Activated T-helper 9 cell treated with anti-CD3 and anti-CD28 coated beads, Interleukin-2, amount 50 U/mL, for 16 hours (primary cell): ENCODE measurements around the gene RFT1.
"Not testable (repeated sequence)": the region's sequence is repeated elsewhere in the genome, so short reads cannot be mapped to it uniquely, and the experiment has no call there.

Source experiments
- DNase-seq: peaks from one replicate; pipeline ENCODE4 v3.0.0-alpha.2; 2020; ENCODE audit warnings: low read depth

The RFT1 gene

DNA sequence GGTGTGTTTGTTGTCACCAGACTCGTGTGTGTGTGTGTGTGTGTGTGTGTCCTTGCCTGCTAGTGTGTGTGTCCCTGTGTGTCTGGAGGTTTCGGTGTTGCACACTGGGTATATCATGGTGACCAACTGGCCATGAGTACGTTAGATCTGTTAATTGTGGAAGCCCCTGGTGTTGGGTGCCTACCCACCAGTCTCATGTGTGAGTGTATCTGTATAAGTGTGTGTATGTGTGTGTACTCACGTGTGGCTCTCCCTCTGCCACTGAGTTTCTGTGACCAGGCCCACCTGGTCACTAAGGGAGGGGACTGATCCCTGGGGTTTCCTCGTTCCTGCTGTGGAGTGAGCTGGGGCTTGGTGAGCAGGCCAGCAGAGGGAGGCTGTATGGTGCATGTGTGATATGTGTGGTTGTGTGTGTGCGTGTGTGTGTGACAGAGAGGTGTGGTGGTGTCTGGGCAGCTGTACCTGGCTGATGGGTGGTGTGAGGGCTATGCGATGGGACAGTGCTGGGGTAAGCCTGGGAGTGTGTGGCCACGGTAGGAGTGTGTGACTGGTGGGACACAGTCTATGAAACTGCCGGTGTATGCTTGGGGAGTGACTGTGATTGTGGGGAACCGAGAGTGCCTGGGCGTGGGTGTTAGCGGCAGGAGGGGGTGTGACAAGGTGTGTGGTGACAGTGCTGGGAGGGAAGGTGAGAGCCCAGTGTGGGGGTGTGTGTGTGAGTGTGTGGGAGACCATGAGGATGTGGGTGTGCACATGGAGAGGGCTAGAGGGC lies 32.6 kb upstream of the RFT1 start:
- peak; percentile 32 for DNase-seq

DNA sequence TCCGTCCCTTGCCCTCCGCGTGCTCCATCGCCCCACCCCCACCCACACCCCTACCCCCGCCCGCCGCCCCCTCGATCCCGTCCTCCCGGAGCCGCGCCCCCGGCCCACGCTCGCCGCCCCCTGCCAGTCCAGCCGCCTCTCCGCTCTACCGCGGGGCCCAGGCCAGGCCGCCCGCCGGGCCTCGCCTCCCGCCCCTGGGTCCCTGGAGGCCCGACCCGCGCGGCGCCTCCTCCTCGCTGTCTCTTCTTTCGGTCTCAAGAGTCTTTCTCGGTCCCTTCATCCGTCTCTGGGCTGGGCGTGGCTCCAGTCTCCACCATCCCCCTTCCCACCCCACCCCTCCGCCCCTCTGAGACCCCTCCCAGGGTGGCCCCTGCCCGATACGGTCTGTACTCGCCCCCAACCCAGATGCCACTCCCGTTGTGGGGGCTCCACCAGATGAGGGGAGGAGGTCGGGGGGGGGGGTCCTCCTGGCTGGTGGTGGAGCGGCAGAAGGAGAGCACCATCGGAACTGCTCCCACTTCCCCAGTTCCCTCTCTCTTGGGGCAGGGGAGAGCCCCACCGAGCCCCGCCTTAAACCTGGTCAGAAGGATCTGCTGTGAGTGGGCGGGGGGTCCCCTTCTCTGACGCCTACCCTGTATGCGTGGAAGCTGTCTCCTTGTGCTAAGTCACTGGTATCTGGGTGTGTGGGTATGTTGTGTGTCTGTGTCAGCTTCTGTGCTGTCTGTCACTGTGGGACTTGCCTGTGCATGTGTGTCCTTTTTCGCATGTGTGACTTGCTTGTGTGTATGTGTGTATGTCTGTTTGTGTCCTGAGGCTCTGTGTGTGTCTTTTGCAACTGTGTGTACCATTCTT lies 31.8 kb upstream of the RFT1 start:
- peak; percentile 34 for DNase-seq

GRCh38 chr3:53161450-53161819 lies 31.2 kb upstream of the RFT1 start:
- peak; percentile 4 for DNase-seq

DNA sequence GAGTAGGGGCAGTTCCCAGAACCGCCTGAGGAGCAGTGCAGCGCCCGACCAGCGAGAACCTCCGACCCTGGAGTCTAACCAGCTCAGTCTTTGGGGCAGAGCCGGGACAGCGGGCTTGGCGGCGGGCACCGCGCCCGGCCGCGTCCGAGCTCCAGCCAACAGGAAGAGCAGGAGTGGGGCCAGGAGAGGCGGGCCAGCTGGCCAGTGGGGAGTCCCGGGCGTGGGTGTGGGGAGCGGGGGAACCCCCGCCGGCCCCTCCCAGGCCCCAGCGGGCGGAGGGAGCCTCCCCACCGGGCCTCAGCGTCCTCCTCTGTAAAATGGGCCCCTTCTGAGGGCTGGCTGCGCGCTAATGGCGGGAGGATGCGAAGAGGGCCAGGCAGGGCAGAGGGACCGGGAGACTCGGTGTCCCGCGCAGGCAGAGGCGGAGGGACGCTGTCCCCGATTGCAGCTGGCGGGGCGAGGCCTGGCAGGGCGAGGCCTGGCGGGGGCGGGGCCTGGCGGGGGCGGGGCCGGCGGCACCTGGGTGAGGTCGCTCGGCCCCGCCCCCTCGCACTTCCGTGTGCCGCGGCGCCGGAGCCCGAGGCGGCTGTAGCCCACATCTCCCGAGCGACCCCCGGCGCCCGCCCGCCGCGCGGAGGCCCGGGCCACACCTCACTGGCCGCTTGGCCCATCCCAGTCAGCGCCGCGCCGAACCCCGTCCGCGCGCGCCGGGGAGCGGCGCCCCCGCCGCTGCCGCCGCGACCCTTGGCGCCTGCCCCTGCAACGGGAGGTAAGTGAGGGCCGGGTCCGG lies 30.6 kb upstream of the RFT1 start, which contains the start of gene PRKCD:
PRKCD (plus strand) TSS at position 550 of the 790 bp plus-strand sequence. CDS start 17,214 bp downstream, outside the sequence.
- DNase-seq = peak; percentile 72

DNA sequence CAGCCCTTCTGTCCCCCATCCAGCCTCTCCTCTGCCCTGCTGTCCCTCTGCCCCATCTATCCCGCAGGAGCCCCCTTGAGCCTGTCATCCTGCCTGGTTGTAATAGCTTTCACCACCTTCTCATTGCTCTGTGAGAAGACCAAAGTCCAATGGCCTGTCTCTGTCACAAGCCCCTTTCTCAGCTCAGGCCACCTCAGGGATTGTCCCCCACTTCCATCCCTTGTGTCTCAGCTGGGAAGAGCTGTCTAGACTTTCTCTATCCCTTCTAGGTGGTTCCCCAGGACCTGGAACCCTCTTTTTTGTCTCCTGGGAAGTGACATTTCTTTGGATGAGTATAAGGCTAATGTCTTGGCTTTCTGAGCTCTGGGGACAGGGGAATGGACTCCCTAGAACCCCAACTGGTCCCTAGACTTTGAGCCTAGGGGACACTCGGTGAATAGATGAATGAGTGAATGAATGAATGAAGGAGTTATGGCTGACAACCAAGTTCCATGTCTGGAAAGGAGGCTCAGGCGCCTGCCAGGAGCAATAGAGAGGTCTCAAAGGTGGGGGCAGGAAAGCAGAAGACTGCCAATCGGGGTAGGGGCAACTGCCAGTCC lies 29.9 kb upstream of the RFT1 start:
- DNase-seq = no peak

- DNase-seq = no peak
Measured at GRCh38 chr3:53159156-53160060, 29.2 kb upstream of the RFT1 start.

- DNase-seq = no peak
Measured at GRCh38 chr3:53158765-53159155, 28.5 kb upstream of the RFT1 start.

- DNase-seq = no peak
Measured at GRCh38 chr3:53157974-53158580, 27.8 kb upstream of the RFT1 start.

DNA sequence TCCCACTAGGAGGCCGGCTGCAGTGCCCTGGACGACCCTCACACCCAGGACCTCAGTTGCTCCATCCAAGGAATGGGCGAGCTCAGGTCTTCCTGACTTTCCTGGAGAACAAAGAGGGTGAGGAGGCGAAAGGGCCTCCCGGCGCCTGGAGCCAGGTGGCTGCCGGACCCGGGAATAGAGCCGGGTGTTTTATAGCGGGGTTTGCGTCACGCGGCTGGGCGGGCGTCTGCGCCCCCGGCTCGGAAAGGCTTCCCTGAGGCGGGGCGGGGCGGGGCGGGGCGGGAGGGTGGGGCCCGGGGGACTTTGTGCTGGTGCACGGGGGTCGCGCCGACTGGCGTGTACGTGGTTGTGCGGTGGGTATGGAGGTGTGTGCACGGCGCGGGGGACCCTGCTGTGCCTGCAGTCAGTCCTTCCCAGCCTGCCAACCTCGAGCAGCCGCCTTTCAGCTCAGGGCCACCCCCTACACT lies 26.2 kb upstream of the RFT1 start:
- no peak for DNase-seq

- DNase-seq = no peak
Measured at GRCh38 chr3:53155760-53156159, 25.5 kb upstream of the RFT1 start.

- DNase-seq = no peak
Measured at GRCh38 chr3:53154881-53155285, 24.6 kb upstream of the RFT1 start.

DNA sequence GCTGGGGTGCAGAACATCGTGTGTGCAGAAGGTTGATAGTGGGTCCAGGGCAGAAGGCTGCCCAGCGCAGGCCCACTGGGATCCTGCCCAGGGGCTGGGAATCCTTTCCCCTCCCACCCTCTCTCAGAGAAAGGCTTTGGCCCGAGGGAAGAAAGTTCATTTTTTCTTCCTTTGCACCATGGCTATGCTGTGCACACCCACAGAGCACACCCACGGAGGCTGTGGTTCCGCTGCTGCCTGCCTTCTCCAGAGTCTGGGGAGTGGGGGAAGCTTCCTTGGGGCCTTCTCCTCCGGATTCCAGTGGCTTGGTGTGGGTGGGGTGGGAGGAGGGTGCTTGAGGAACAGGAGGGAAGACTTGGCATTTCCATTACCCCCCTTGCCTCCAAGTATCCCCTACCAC lies 23.7 kb upstream of the RFT1 start:
- DNase-seq = no peak

GRCh38 chr3:53153264-53153823 lies 23.1 kb upstream of the RFT1 start:
- no peak for DNase-seq

DNA sequence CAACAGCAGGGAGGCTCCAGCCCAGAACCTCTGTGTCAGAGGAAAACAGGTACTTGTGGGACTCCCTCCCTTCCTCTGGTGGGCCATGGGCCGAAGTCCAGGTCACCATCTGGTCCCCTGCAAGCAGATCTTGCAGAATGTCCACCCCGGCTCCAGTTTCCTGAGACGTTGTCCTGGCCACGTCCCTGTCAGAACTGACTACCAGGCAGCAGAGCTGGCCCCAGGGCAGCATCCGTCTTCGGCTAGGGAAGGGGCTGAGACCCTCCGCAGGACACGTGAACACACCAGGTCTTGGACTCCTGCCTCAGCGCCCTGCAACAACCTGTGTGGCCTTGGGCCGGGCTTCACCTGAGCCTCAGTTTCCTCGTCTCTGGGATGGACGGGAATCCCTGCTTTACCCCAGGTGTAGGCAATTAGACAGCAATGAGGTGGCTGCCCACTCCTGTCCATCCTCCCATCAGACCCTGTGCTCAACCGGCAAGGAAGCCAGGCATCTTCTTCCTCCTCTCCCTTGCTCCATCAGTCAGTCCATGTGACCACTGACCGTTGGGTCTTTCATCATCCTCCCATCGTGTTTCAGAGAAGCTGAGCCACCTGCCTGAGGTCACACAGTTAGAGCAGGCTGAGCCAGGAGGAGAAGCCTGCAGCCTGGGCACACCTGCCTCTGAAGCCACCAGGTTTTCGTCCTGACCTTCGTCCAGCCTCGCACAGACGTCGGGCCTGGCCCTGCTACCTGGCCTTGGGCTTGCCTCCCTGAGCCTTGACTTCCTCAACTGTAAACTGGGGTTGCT lies 21.8 kb upstream of the RFT1 start:
- DNase-seq = no peak

DNA sequence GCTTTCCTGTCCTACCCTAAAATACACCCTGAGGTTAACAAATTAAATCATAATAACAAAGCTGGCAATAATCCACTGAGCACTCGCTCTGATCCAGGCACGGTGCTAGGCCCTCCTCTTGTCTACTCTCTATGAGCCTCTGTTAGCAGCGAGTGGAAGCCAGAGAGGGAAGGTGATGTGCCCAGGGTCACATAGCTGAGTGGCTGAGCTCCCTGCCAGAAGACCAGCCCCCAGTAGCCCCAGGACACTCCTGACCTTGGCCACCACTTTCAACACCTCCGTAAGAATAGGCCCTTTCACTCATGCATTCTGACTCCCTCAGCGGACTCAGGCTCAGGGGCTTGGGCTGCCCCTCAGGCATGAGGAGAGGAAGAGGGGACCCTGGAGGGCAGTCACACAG lies 21.2 kb upstream of the RFT1 start:
- DNase-seq = no peak

GRCh38 chr3:53151086-53151438 lies 20.8 kb upstream of the RFT1 start:
- DNase-seq = not testable (repeated sequence)

GRCh38 chr3:53150247-53151085 lies 20.2 kb upstream of the RFT1 start:
- no peak for DNase-seq

DNA sequence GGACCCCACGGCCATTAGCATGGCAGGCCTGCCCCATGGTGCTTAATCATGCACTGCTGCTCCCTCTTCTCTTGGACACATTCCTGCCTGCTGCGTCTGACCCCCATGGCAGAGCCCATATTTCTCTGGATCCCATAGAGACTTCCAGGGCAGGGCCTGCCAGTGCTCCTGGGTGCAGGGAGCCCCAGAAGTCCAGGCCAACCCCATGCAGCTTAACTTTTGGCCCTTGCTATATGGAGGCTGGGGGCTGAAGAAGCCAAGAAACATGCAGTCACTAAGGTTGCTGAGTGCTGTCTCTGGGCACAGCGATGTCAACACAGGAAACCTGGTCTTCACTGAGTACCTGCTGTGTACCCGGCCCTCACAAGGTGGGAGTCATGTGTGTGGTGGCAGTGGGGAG lies 19.5 kb upstream of the RFT1 start:
- no peak for DNase-seq
